SK-N-SH treated with all-trans-retinoic acid at 6 μM for 48 hours (cell line): ENCODE data around the gene UNC5B.

Experiments used
- ATAC-seq: fragments of 200-7000 bp; cut with Tn5 transposase; 3 replicates; pipeline ENCODE4 v1.9.1; 2020; ENCODE audit warnings: mild to moderate bottlenecking, moderate library complexity
- ARNTL ChIP-seq: fragments of 450-650 bp; formaldehyde crosslinking; IDR thresholded peaks from 2 replicates; pipeline ENCODE4 v1.5.0; 2020; ENCODE audit warnings: low read depth, mild to moderate bottlenecking, moderate library complexity, borderline replicate concordance
- CSDC2 ChIP-seq: fragments of 250-450 bp; sonication (Bioruptor Pico); IDR thresholded peaks from 2 replicates; pipeline ENCODE4 v1.5.0; 2020; ENCODE audit warnings: mild to moderate bottlenecking, moderate library complexity
- ESRRG ChIP-seq: fragments of 250-450 bp; sonication (Bioruptor Pico); IDR thresholded peaks from 2 replicates; pipeline ENCODE4 v1.6.1; 2021; ENCODE audit warnings: mild to moderate bottlenecking
- GLIS3 ChIP-seq: fragments of 250-450 bp; sonication (Bioruptor Pico); IDR thresholded peaks from 2 replicates; pipeline ENCODE4 v1.5.0; 2020; ENCODE audit warnings: mild to moderate bottlenecking, moderate library complexity
- ISL1 ChIP-seq: fragments of 250-450 bp; sonication (Bioruptor Pico); IDR thresholded peaks from 2 replicates; pipeline ENCODE4 v2.1.2; 2022; ENCODE audit warnings: mild to moderate bottlenecking, moderate library complexity
- OSR1 ChIP-seq: fragments of 250-450 bp; sonication (Bioruptor Pico); IDR thresholded peaks from 2 replicates; pipeline ENCODE4 v1.8.0; 2022; ENCODE audit warnings: moderate library complexity, mild to moderate bottlenecking, inconsistent platforms
- PPARA ChIP-seq: fragments of 250-450 bp; sonication (Bioruptor Pico); IDR thresholded peaks from 2 replicates; pipeline ENCODE4 v1.5.0; 2020; ENCODE audit warnings: mild to moderate bottlenecking, borderline replicate concordance
- TCF4 ChIP-seq: fragments of 250-450 bp; sonication (Bioruptor Pico); IDR thresholded peaks from 2 replicates; pipeline ENCODE4 v1.8.0; 2021; ENCODE audit warnings: mild to moderate bottlenecking, moderate library complexity, borderline replicate concordance
- TOX ChIP-seq: fragments of 250-450 bp; sonication (Bioruptor Pico); IDR thresholded peaks from 2 replicates; pipeline ENCODE4 v1.8.0; 2021; ENCODE audit warnings: mild to moderate bottlenecking, moderate library complexity, borderline replicate concordance
- ZC3H10 ChIP-seq: fragments of 250-450 bp; sonication (Bioruptor Pico); IDR thresholded peaks from 2 replicates; pipeline ENCODE4 v1.5.1; 2021; ENCODE audit warnings: mild to moderate bottlenecking, moderate library complexity
- ZFP3 ChIP-seq: fragments of 250-450 bp; sonication (Bioruptor Pico); IDR thresholded peaks from 2 replicates; pipeline ENCODE4 v1.5.0; 2020; ENCODE audit warnings: mild to moderate bottlenecking, moderate library complexity
- ZFP30 ChIP-seq: fragments of 450-650 bp; formaldehyde crosslinking; IDR thresholded peaks from 2 replicates; pipeline ENCODE4 v1.5.0; 2022; ENCODE audit warnings: mild to moderate bottlenecking, moderate library complexity
- ZNF565 ChIP-seq: fragments of 450-650 bp; formaldehyde crosslinking; conservative IDR thresholded peaks from 2 replicates; pipeline ENCODE4 v1.5.0; 2020; ENCODE audit warnings: low read depth, mild to moderate bottlenecking, moderate library complexity
- ZNF70 ChIP-seq: fragments of 450-650 bp; formaldehyde crosslinking; IDR thresholded peaks from 2 replicates; pipeline ENCODE4 v1.5.0; 2020; ENCODE audit warnings: mild to moderate bottlenecking, moderate library complexity
- ZNF8 ChIP-seq: fragments of 450-650 bp; formaldehyde crosslinking; IDR thresholded peaks from 2 replicates; pipeline ENCODE4 v1.5.0; 2020; ENCODE audit warnings: mild to moderate bottlenecking, moderate library complexity
- TF ChIP-seq, protein P1 (sequence below): fragments of 250-450 bp; sonication (Bioruptor Pico); IDR thresholded peaks from 2 replicates; pipeline ENCODE4 v1.5.0; 2020; ENCODE audit warnings: mild to moderate bottlenecking, moderate library complexity
- TF ChIP-seq, protein P2 (sequence below): fragments of 250-450 bp; sonication (Bioruptor Pico); IDR thresholded peaks from 2 replicates; pipeline ENCODE4 v1.5.1; 2020; ENCODE audit warnings: low read depth, mild to moderate bottlenecking, moderate library complexity
- TF ChIP-seq, protein P3 (sequence below): fragments of 250-450 bp; sonication (Bioruptor Pico); IDR thresholded peaks from 2 replicates; pipeline ENCODE4 v1.8.0; 2021; ENCODE audit warnings: low read depth, mild to moderate bottlenecking, moderate library complexity, borderline replicate concordance
- TF ChIP-seq, protein P4 (sequence below): fragments of 250-450 bp; sonication (Bioruptor Pico); IDR thresholded peaks from 2 replicates; pipeline ENCODE4 v1.8.0; 2020; ENCODE audit warnings: mild to moderate bottlenecking, moderate library complexity, borderline replicate concordance
- TF ChIP-seq, protein P5 (sequence below): fragments of 250-450 bp; sonication (Bioruptor Pico); IDR thresholded peaks from 2 replicates; pipeline ENCODE4 v1.5.1; 2021; ENCODE audit warnings: mild to moderate bottlenecking, moderate library complexity

UNC5B gene

DNA sequence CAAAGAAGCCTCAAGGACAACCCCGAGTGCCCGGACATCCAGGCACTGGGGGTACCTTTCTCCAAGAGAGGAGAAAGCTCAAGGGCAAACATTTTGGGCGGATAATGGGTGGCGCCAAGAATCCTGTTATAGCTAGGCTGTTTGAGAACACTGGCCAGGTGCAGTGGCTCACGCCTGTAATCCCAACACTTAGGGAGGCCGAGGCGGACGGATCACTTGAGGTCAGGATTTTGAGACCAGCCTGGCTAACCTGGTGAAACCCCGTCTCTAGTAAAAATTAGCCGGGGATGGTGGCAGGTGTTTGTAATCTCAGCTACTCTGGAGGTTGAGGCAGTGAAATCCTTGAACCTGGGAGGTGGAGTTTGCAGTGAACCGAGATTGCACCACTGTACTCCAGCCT is 25.2 kb upstream of the UNC5B start:
- no peak for ATAC-seq

DNA sequence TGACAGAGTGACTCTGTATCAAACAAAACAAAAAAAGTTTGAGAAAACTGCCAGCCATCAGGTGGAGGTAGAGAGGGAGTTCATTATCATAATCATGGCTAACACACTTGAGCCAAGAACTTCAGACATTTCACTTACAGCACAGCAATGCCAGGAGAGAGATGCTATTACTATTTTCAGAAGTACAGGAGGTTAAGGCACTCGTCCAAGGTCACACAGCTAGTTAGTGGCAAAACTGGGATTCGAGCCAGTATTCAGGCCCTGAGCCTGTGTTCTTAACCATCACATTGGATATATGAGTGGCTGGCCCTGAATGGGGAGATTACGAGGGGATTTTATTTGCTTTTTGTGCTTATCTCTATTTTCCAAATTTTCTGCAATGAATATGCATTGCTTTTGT is 24.8 kb upstream of the UNC5B start:
- TF ChIP-seq ZNF70 (CRISPR knock-in tag): no peak
- TF ChIP-seq, protein P1, sequence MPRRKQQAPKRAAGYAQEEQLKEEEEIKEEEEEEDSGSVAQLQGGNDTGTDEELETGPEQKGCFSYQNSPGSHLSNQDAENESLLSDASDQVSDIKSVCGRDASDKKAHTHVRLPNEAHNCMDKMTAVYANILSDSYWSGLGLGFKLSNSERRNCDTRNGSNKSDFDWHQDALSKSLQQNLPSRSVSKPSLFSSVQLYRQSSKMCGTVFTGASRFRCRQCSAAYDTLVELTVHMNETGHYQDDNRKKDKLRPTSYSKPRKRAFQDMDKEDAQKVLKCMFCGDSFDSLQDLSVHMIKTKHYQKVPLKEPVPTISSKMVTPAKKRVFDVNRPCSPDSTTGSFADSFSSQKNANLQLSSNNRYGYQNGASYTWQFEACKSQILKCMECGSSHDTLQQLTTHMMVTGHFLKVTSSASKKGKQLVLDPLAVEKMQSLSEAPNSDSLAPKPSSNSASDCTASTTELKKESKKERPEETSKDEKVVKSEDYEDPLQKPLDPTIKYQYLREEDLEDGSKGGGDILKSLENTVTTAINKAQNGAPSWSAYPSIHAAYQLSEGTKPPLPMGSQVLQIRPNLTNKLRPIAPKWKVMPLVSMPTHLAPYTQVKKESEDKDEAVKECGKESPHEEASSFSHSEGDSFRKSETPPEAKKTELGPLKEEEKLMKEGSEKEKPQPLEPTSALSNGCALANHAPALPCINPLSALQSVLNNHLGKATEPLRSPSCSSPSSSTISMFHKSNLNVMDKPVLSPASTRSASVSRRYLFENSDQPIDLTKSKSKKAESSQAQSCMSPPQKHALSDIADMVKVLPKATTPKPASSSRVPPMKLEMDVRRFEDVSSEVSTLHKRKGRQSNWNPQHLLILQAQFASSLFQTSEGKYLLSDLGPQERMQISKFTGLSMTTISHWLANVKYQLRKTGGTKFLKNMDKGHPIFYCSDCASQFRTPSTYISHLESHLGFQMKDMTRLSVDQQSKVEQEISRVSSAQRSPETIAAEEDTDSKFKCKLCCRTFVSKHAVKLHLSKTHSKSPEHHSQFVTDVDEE: no peak
- TF ChIP-seq PPARA: no peak
- TF ChIP-seq ISL1 (CRISPR knock-in tag): no peak
- ATAC-seq: no peak

More for the DNA sequence above, 25.2 kb upstream of the UNC5B start:
- TF ChIP-seq ZNF70 (CRISPR knock-in tag): no peak
- TF ChIP-seq GLIS3: no peak
- TF ChIP-seq, protein P2, sequence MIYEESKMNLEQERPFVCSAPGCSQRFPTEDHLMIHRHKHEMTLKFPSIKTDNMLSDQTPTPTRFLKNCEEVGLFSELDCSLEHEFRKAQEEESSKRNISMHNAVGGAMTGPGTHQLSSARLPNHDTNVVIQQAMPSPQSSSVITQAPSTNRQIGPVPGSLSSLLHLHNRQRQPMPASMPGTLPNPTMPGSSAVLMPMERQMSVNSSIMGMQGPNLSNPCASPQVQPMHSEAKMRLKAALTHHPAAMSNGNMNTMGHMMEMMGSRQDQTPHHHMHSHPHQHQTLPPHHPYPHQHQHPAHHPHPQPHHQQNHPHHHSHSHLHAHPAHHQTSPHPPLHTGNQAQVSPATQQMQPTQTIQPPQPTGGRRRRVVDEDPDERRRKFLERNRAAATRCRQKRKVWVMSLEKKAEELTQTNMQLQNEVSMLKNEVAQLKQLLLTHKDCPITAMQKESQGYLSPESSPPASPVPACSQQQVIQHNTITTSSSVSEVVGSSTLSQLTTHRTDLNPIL (CRISPR knock-in tag): no peak
- TF ChIP-seq ZNF8 (CRISPR knock-in tag): no peak
- TF ChIP-seq ESRRG (CRISPR knock-in tag): no peak
- no peak for TF ChIP-seq TOX (CRISPR knock-in tag)
- TF ChIP-seq CSDC2: no peak
- no peak for TF ChIP-seq TCF4
- TF ChIP-seq, protein P3, sequence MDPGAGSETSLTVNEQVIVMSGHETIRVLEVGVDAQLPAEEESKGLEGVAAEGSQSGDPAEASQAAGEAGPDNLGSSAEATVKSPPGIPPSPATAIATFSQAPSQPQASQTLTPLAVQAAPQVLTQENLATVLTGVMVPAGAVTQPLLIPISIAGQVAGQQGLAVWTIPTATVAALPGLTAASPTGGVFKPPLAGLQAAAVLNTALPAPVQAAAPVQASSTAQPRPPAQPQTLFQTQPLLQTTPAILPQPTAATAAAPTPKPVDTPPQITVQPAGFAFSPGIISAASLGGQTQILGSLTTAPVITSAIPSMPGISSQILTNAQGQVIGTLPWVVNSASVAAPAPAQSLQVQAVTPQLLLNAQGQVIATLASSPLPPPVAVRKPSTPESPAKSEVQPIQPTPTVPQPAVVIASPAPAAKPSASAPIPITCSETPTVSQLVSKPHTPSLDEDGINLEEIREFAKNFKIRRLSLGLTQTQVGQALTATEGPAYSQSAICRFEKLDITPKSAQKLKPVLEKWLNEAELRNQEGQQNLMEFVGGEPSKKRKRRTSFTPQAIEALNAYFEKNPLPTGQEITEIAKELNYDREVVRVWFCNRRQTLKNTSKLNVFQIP (CRISPR knock-in tag): no peak
- TF ChIP-seq, protein P4, sequence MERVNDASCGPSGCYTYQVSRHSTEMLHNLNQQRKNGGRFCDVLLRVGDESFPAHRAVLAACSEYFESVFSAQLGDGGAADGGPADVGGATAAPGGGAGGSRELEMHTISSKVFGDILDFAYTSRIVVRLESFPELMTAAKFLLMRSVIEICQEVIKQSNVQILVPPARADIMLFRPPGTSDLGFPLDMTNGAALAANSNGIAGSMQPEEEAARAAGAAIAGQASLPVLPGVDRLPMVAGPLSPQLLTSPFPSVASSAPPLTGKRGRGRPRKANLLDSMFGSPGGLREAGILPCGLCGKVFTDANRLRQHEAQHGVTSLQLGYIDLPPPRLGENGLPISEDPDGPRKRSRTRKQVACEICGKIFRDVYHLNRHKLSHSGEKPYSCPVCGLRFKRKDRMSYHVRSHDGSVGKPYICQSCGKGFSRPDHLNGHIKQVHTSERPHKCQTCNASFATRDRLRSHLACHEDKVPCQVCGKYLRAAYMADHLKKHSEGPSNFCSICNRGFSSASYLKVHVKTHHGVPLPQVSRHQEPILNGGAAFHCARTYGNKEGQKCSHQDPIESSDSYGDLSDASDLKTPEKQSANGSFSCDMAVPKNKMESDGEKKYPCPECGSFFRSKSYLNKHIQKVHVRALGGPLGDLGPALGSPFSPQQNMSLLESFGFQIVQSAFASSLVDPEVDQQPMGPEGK (CRISPR knock-in tag): no peak
- TF ChIP-seq ZNF565: no peak
- TF ChIP-seq OSR1 (CRISPR knock-in tag): no peak
- TF ChIP-seq ZFP3: no peak
- TF ChIP-seq ARNTL (CRISPR knock-in tag): no peak
- TF ChIP-seq, protein P1: no peak
- TF ChIP-seq ZFP30: no peak
- TF ChIP-seq PPARA: no peak
- TF ChIP-seq ISL1 (CRISPR knock-in tag): no peak
- TF ChIP-seq, protein P5, sequence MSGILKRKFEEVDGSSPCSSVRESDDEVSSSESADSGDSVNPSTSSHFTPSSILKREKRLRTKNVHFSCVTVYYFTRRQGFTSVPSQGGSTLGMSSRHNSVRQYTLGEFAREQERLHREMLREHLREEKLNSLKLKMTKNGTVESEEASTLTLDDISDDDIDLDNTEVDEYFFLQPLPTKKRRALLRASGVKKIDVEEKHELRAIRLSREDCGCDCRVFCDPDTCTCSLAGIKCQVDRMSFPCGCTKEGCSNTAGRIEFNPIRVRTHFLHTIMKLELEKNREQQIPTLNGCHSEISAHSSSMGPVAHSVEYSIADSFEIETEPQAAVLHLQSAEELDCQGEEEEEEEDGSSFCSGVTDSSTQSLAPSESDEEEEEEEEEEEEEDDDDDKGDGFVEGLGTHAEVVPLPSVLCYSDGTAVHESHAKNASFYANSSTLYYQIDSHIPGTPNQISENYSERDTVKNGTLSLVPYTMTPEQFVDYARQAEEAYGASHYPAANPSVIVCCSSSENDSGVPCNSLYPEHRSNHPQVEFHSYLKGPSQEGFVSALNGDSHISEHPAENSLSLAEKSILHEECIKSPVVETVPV (CRISPR knock-in tag): no peak
- TF ChIP-seq ZC3H10 (CRISPR knock-in tag): no peak
